ENCODE results near the gene ZNF630. TPM values are rescaled to one million over a fixed set of nuclear protein-coding genes. Genes with fewer than 3 reads are reported as not detected.
"Not testable (repeated sequence)": the region's sequence is repeated elsewhere in the genome, so short reads cannot be mapped to it uniquely, and the experiment has no call there.

The ZNF630 gene
- total and polyA plus RNA-seq, 5 donors, result 2.3 to 3.7 (median 2.9) TPM

GRCh38 chrX:48071986-48072605, 656 bp upstream of the ZNF630 start:
- Histone ChIP-seq H3K9me3 (ENCODE audit: control insufficient read depth, low read length) (no peaks in the 10 kb centered on the region), H3K4me1 (ENCODE audit: control insufficient read depth, insufficient read depth, low read length) (no peaks in the 10 kb centered on the region), H3K27me3 (ENCODE audit: control insufficient read depth, insufficient read depth) (no peaks in the 10 kb centered on the region), H3K4me3 (ENCODE audit: low read length) (peak overlapping the region; percentile 76), H3K27ac (ENCODE audit: low read length) (peak overlapping the region; percentile 82)
- 53% methylated on average over 9 of the region's 9 CpGs for WGBS
- DNase-seq, result no peak
- no peak for ATAC-seq
- intact Hi-C loops (cut with DNase I), result no loop called here

GRCh38 chrX:48068096-48068887, 3.1 kb downstream of the ZNF630 start:
- ATAC-seq, result no peak
- Histone ChIP-seq H3K4me1 (ENCODE audit: control insufficient read depth, insufficient read depth, low read length) (no peaks in the 10 kb centered on the region), H3K27me3 (ENCODE audit: control insufficient read depth, insufficient read depth) (no peaks in the 10 kb centered on the region), H3K4me3 (ENCODE audit: low read length) (no peak overlapping the region), H3K9me3 (ENCODE audit: control insufficient read depth, low read length) (no peaks in the 10 kb centered on the region), H3K27ac (ENCODE audit: low read length) (no peak overlapping the region)
- WGBS, result 77% methylated on average over 3 of the region's 3 CpGs
- no peak for DNase-seq
- intact Hi-C loops (cut with DNase I), result no loop called here

GRCh38 chrX:48064261-48064660, 7.2 kb downstream of the ZNF630 start:
- no peak overlapping the region for H3K27ac ChIP-seq (ENCODE audit: low read length)
- H3K27me3 ChIP-seq (ENCODE audit: control insufficient read depth, insufficient read depth), result no peaks in the 10 kb centered on the region
- WGBS, result 92% methylated on average over 4 of the region's 4 CpGs
- no peak overlapping the region for H3K4me3 ChIP-seq (ENCODE audit: low read length)
- DNase-seq (no peak), ATAC-seq (no peak)
- intact Hi-C loops (cut with DNase I), result no loop called here
- H3K9me3 ChIP-seq (ENCODE audit: control insufficient read depth, low read length), result peaks cover 2% of the 10 kb centered on the region
- H3K4me1 ChIP-seq (ENCODE audit: control insufficient read depth, insufficient read depth, low read length), result no peaks in the 10 kb centered on the region

GRCh38 chrX:48059296-48059639, 12.2 kb downstream of the ZNF630 start:
- peaks cover 2% of the 10 kb centered on the region for H3K9me3 ChIP-seq (ENCODE audit: control insufficient read depth, low read length)
- intact Hi-C loops (cut with DNase I), result no loop called here
- ATAC-seq (no peak), DNase-seq (no peak)
- WGBS, result 97% methylated on average over 1 of the region's 1 CpG
- H3K4me3 ChIP-seq (ENCODE audit: low read length), result no peak overlapping the region
- H3K4me1 ChIP-seq (ENCODE audit: control insufficient read depth, insufficient read depth, low read length), result no peaks in the 10 kb centered on the region
- no peak overlapping the region for H3K27ac ChIP-seq (ENCODE audit: low read length)
- no peaks in the 10 kb centered on the region for H3K27me3 ChIP-seq (ENCODE audit: control insufficient read depth, insufficient read depth)

DNA sequence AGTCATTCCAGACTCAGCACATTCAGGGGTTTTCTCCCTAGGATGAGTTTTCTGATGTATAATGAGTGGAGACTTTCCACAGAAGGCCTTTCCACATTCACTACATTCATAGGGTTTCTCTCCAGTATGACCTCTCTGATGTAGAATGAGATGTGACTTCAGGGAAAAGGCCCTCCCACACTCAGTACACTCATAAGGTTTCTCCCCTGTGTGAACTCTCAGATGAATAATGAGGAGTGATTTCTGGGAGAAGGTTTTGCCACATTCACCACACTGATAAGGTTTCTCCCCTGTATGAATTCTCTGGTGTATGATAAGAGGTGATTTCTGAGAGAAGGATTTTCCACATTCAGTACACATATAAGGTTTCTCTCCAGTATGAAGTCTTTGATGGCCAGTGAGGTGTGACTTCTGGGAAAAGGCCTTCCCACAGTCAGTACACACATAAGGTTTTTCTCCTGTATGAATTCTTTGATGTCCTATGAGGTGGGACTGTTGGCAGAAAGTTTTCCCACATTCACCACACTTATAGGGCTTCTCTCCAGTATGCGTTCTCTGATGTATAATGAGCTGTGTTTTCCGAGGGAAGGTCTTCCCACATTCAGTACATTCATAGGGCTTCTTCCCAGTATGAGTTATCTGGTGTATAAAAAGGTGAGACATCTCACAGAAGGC, 12.7 kb downstream of the ZNF630 start:
- H3K9me3 ChIP-seq (ENCODE audit: control insufficient read depth, low read length), result peaks cover 2% of the 10 kb centered on the region
- H3K27ac ChIP-seq (ENCODE audit: low read length), result no peak overlapping the region
- no peak for ATAC-seq
- intact Hi-C loops (cut with DNase I), result no loop called here
- 88% methylated on average over 2 of the region's 2 CpGs for WGBS
- no peak for DNase-seq
- no peaks in the 10 kb centered on the region for H3K27me3 ChIP-seq (ENCODE audit: control insufficient read depth, insufficient read depth)
- no peak overlapping the region for H3K4me3 ChIP-seq (ENCODE audit: low read length)
- H3K4me1 ChIP-seq (ENCODE audit: control insufficient read depth, insufficient read depth, low read length), result no peaks in the 10 kb centered on the region

- WGBS, result 94% methylated on average over 5 of the region's 5 CpGs
- peaks cover 5% of the 10 kb centered on the region for H3K4me1 ChIP-seq (ENCODE audit: control insufficient read depth, insufficient read depth, low read length)
- no peak overlapping the region for H3K4me3 ChIP-seq (ENCODE audit: low read length)
- no peaks in the 10 kb centered on the region for H3K9me3 ChIP-seq (ENCODE audit: control insufficient read depth, low read length)
- intact Hi-C loops (cut with DNase I), result no loop called here
- H3K27ac ChIP-seq (ENCODE audit: low read length), result no peak overlapping the region
- H3K27me3 ChIP-seq (ENCODE audit: control insufficient read depth, insufficient read depth), result no peaks in the 10 kb centered on the region
- no peak for DNase-seq
- ATAC-seq, result no peak
Measured at GRCh38 chrX:48046846-48047245, 24.6 kb downstream of the ZNF630 start.

GRCh38 chrX:48045410-48046311, 25.8 kb downstream of the ZNF630 start:
- Histone ChIP-seq H3K27ac (ENCODE audit: low read length) (peak overlapping the region; percentile 83), H3K4me3 (ENCODE audit: low read length) (no peak overlapping the region), H3K4me1 (ENCODE audit: control insufficient read depth, insufficient read depth, low read length) (peaks cover 5% of the 10 kb centered on the region), H3K27me3 (ENCODE audit: control insufficient read depth, insufficient read depth) (no peaks in the 10 kb centered on the region), H3K9me3 (ENCODE audit: control insufficient read depth, low read length) (no peaks in the 10 kb centered on the region)
- DNase-seq (peak; percentile 59 to 82 (median 75)), ATAC-seq (peak; percentile 84 to 86)
- intact Hi-C loops (cut with DNase I), result no loop called here
- WGBS, result 32% methylated on average over 8 of the region's 8 CpGs

- intact Hi-C loops (cut with DNase I), result no loop called here
- H3K4me3 ChIP-seq (ENCODE audit: low read length), result no peak overlapping the region
- no peak for ATAC-seq
- WGBS, result 58% methylated on average over 4 of the region's 4 CpGs
- H3K9me3 ChIP-seq (ENCODE audit: control insufficient read depth, low read length), result no peaks in the 10 kb centered on the region
- no peak for DNase-seq
- no peaks in the 10 kb centered on the region for H3K27me3 ChIP-seq (ENCODE audit: control insufficient read depth, insufficient read depth)
- H3K4me1 ChIP-seq (ENCODE audit: control insufficient read depth, insufficient read depth, low read length), result peaks cover 5% of the 10 kb centered on the region
- H3K27ac ChIP-seq (ENCODE audit: low read length), result no peak overlapping the region
Measured at GRCh38 chrX:48043056-48043455, 28.4 kb downstream of the ZNF630 start.

DNA sequence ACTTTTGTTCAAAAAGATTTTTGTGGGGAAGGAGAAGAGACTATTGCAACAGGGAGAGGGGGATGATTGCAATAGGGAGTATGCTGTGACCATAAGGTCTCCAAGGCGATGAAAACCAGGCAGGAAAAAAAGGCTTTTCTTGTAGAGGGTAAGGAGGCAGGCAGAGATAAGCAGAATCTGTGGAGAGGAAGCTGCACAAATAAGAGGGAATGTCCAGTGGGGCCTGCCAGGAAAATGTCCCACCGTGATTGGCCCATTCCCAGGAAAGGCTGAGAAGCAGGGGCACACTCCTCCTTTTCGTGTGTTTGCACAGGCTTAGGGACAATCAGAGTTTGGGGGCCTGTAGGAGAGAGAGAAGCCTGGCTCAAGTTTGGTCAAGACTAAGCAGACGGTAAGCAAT, 35.5 kb downstream of the ZNF630 start:
- DNase-seq, result peak in 1 of 3 donors; percentile 49
- 39% methylated on average over 4 of the region's 4 CpGs for WGBS
- peak in 1 of 2 donors; percentile 83 for ATAC-seq
- Histone ChIP-seq H3K27me3 (ENCODE audit: control insufficient read depth, insufficient read depth) (no peaks in the 10 kb centered on the region), H3K4me3 (ENCODE audit: low read length) (no peak overlapping the region), H3K9me3 (ENCODE audit: control insufficient read depth, low read length) (no peaks in the 10 kb centered on the region), H3K4me1 (ENCODE audit: control insufficient read depth, insufficient read depth, low read length) (no peaks in the 10 kb centered on the region), H3K27ac (ENCODE audit: low read length) (no peak overlapping the region)
- intact Hi-C loops (cut with DNase I), result no loop called here

DNA sequence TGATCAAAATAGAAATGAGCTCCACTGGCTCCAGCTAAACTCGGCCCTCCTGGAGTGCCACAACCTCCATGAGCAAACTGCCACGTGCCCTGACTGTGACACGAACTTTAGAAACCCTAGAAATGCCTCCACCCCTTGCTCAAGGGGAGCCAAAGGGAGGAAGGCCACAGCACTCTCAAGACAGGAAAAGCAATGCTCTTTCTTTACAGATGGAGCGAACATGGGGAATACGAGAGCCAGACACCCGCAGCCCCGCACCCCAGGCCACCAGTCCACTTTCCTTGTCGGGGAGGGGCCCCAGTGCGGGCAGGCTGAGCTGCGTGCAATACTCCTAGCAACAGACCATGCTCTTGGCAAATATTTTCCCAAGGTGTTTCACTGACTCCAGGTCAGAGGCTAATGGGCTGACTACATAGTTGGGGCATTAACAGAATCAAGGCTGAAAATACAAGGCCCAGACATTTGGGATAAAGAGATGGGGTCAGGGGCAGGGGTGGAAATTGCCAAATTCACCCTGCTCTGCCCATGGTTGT, 40.7 kb downstream of the ZNF630 start:
- WGBS, result 85% methylated on average over 10 of the region's 10 CpGs

More for the DNA sequence above, 40.7 kb downstream of the ZNF630 start:
- H3K4me1 ChIP-seq (ENCODE audit: control insufficient read depth, insufficient read depth, low read length); ATAC-seq; H3K4me3 ChIP-seq (ENCODE audit: low read length); DNase-seq; H3K27me3 ChIP-seq (ENCODE audit: control insufficient read depth, insufficient read depth); H3K9me3 ChIP-seq (ENCODE audit: control insufficient read depth, low read length); intact Hi-C loops (cut with DNase I); H3K27ac ChIP-seq (ENCODE audit: low read length): not testable (repeated sequence)

All from right cardiac atrium (tissue), 5 donors.